Keratinocyte (primary cell): ENCODE data around the gene DDX11.
"Not testable (repeated sequence)": the region's sequence is repeated elsewhere in the genome, so short reads cannot be mapped to it uniquely, and the experiment has no call there.

Source experiments
- EZH2 ChIP-seq: IDR thresholded peaks from one replicate; pipeline ENCODE4 v1.6.1; 2012; ENCODE audit warnings: inconsistent platforms, mild to moderate bottlenecking, low read length, moderate library complexity
- TF ChIP-seq, protein P1 (sequence below), 3 experiments: IDR thresholded peaks in 1 of 3; conservative IDR thresholded peaks in 1 of 3; optimal IDR thresholded peaks in 1 of 3; 2 replicates in 2 of 3; 3 replicates in 1 of 3; pipeline versions ENCODE3 to v1.5.1; 2011; ENCODE audit warnings: low read length in 3 of 3, mild to moderate bottlenecking in 3 of 3, moderate library complexity in 2 of 3, control low read depth in 1 of 3, inconsistent platforms in 1 of 3; ENCODE audit not compliant: insufficient read depth in 2 of 3; ENCODE audit errors: extremely low read depth in 1 of 3

DNA sequence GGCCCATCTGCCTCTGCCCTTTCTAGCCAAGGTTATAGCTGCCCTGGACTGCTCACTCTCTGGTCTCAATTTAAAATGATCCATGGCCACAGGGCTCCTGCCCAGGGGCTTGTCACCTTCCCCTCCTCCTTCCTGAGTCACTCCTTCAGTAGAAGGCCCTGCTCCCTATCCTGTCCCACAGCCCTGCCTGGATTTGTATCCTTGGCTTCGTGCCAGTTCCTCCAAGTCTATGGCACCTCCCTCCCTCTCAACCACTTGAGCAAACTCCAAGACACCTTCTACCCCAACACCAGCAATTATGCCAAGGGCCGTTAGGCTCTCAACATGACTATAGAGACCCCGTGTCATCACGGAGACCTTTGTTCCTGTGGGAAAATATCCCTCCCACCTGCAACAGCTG lies 30.6 kb downstream of the DDX11 start:
- TF ChIP-seq, protein P1, sequence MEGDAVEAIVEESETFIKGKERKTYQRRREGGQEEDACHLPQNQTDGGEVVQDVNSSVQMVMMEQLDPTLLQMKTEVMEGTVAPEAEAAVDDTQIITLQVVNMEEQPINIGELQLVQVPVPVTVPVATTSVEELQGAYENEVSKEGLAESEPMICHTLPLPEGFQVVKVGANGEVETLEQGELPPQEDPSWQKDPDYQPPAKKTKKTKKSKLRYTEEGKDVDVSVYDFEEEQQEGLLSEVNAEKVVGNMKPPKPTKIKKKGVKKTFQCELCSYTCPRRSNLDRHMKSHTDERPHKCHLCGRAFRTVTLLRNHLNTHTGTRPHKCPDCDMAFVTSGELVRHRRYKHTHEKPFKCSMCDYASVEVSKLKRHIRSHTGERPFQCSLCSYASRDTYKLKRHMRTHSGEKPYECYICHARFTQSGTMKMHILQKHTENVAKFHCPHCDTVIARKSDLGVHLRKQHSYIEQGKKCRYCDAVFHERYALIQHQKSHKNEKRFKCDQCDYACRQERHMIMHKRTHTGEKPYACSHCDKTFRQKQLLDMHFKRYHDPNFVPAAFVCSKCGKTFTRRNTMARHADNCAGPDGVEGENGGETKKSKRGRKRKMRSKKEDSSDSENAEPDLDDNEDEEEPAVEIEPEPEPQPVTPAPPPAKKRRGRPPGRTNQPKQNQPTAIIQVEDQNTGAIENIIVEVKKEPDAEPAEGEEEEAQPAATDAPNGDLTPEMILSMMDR (optimal IDR thresholded peaks at IDR 0.05 in 1 of 3, IDR thresholded peaks at IDR 0.05 in 1 of 3, conservative IDR thresholded peaks at IDR 0.05 in 1 of 3; ENCODE audit: extremely low read depth in 1 of 3, insufficient read depth in 2 of 3, low read length in 3 of 3) = not testable (repeated sequence)
- not testable (repeated sequence) for TF ChIP-seq EZH2
